NCI-H510A (cell line): ENCODE measurements around the gene MYLK2.
"Not testable (repeated sequence)": the region's sequence is repeated elsewhere in the genome, so short reads cannot be mapped to it uniquely, and the experiment has no call there.

Source experiments
- DNase-seq: peaks from one replicate; lab custom pipeline; 2025; lab: John Stamatoyannopoulos, UW

MYLK2 gene

GRCh38 chr20:31815408-31816188, 3.6 kb upstream of the MYLK2 start:
- no peak for DNase-seq

DNA sequence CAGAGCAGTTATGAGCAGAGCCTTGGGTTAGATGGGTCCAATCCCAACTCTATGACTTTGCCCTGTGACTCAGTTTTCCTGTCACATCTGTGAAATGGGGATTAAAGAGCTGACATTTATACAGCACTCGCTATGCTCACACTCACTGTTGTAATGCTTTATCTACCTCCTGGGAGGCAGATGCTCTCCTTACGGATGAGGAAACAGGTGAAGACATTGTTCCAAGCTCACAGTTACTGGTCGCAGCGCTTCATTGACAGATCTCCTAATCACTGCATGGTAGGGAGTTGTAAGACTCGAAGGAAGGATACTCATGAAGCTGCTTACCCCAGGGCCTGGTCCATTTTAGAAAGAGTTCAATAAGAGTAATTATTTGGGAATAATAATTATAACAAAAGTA, 2.9 kb upstream of the MYLK2 start:
- no peak for DNase-seq

DNA sequence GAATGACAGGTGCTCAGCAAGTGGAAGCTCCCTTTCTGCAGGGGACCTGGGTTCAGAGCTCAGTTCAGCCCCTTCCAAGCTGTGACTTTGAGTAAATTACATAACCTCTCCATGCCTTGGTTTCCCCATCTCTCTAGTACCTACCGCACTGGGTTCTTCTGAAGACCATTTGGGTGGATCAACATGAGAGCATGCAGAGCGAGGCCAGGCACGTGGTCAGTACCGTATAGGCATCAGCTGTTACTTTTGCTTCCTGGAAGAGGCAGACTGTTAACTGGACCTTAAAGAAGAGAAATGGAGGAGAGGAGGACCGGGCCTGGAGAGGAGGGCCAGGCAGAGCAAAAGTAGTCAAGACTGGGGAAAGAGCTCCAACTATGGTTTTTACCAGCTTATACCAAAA, 1.7 kb upstream of the MYLK2 start:
- no peak for DNase-seq

- DNase-seq, result no peak
These were observed 714 bp upstream of the MYLK2 start for GRCh38 chr20:31818376-31818908.

GRCh38 chr20:31820228-31820627, 1.1 kb downstream of the MYLK2 start:
- DNase-seq, result no peak

GRCh38 chr20:31821427-31821826, 2.3 kb downstream of the MYLK2 start:
- DNase-seq, result no peak

DNA sequence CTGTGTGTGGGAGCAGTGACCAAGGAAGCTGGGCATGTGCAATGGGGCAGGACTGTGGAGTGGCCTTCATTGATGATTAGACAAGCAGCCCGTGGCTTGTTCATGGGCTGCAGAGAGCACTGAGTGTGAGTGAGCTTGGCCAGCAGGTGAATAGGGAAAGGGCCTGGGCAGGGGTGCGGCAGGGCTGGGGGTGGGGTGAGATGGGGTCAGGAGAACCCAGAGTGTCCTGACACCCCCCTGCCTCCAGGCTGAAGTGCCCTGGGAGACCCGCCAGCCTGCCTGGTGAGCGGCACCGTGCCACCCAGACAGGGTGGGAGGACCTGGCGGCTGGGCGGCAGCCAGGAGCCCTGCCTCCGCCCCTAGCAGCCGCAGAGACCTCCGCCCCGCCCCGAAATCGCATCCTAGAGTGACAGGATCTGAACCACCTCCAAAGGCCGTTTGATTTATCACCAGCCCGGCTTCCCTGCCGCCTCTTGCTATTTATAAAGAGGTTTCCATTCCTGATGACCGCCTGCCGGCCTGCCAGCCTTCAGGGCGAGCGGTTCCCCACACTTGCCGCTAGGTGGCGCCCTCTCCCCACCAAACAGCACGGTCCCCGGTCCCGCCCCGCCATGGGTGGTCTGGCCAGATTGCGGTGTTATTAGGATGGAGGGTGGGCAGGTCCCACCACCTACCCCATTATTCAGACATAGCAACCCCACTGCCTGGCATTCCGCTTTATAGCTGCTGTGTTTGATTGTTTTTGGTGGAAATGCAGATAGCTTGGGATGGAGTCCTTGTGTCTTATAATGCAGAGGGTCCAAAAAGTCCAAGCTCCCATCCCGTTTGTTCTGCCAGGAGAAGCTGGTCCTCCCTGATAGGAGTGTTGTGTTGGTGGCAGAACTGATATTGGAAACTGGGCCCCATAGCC, 3.5 kb downstream of the MYLK2 start:
- peak; percentile 71 for DNase-seq

DNA sequence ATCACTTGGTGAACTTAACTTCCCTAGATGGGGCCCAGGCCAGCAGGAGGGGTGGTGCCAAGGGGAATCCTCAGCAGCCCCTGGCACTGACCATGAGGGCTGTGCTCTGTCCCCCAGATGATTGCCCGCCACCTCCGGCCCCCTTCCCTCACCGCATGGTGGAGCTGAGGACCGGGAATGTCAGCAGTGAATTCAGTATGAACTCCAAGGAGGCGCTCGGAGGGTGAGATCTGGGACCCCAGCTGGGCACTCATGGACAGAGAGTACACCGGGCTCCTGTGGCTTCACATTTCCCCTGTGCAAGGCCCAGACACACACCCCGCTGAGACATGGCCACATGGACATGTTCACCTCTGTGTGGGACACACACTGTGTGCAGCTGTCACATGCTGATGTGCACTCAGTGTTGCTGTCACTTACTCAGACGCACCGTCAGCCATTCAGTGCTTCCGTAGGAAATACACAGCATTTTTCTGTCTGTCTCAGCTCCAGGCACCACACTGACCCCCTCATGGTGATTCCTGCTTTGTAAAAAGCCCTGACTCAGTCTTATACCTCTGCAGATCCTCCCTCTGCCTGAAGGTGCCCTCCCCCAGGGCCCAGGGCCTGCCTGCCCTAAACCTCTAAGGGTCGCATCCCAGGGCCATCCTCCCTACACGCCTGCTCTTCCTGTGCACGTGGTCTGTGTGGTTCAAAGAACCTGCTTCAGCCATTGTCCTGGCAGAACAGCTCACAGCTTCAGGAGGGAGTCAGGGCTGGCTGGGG, 4.4 kb downstream of the MYLK2 start:
- DNase-seq, result no peak

DNA sequence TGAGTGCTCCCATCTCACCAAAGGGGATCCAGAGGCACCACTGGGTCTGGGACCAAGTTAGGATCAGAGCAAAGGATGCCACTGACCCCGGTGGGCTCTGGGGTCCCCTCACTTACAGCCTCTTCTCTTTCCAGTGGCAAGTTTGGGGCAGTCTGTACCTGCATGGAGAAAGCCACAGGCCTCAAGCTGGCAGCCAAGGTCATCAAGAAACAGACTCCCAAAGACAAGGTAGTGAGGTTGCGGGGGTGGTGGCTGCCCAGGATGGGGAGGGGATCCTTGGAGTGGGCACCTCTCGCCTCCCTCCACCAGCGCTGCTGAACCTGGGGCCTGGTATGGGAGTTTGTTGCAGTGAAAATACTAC, 4.9 kb downstream of the MYLK2 start:
- no peak for DNase-seq

DNA sequence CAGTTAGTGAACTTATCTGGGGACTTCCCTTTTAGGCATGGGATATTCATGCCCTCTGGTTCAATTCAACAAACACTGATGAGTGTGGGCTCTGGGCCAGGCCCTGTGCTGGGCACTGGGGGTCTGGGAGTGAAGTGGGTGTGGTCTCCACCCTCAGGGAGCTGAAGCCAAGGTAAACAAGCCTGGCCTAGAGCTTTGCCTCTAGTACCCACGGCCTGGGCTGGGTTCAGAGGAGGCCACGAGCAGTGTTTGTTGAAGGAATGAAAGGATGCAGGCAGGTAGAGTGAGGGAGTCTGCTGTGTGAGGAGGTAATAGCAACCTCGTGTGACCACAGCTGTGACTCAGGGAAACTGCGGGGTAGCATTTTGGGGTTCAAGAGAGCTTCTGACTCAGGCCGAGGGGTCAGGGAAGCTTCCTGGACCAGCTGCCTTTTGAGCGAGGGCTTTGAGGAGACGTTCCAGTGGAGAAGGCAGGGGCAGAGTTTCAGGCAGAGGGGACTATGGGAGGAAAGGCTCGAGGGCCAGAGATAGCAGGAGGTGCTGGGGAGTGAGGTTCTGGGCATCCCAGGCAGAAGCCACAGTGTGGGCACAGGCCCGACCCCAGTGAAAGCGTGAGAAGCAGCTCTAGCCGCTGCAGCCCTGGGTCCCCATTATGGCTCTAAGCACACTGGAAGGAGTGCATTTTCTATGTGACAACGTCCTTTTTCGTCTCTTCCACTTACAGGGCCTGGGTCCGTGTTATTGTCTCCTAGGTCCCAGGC, 5.6 kb downstream of the MYLK2 start:
- DNase-seq, result no peak

- no peak for DNase-seq
These were observed 6.9 kb downstream of the MYLK2 start for GRCh38 chr20:31826074-31826473.

- no peak for DNase-seq
These were observed 7.9 kb downstream of the MYLK2 start for GRCh38 chr20:31827059-31827458.

- not testable (repeated sequence) for DNase-seq
These were observed 8.9 kb downstream of the MYLK2 start for GRCh38 chr20:31828016-31828415.

DNA sequence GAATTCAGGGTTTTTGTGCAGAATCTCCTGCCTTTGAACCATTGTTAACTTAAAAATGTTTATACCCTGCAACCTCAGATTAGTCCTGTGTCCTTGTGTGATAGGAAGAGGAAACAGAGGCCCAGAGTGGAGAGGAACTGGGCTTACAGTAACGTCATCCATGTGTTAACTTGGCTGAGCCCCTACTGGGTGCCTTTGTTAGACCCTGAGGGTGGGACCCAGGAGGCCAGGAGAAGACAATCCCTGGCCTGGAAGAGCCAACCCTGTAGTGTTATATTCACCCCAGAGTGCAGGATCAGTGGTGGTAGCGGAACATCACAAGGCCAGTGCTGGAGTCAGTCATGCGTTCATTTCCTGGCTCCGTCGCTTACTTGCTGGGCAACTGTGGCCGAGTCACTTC, 10.6 kb downstream of the MYLK2 start:
- DNase-seq, result no peak

- no peak for DNase-seq
These were observed 11.3 kb downstream of the MYLK2 start for GRCh38 chr20:31830406-31830981.

DNA sequence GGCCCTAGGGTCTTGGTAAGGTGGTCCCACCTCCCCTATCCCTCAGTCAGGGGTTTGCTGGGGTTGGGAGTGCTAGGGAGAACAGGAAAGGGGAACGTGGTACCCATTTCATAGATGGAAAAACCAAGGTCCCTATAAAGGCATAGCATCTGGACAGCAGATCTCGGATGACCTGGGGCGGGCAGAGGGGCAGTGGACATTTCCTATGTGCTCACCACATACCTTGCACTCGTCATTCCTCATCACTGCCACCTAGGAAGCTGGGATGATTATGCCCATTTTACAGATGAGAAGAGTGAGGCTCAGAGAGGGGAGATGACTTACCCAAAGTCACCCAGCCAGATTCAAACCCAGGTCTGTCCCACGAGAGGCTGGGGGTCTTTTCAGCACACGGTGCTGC, 12.1 kb downstream of the MYLK2 start:
- no peak for DNase-seq

DNA sequence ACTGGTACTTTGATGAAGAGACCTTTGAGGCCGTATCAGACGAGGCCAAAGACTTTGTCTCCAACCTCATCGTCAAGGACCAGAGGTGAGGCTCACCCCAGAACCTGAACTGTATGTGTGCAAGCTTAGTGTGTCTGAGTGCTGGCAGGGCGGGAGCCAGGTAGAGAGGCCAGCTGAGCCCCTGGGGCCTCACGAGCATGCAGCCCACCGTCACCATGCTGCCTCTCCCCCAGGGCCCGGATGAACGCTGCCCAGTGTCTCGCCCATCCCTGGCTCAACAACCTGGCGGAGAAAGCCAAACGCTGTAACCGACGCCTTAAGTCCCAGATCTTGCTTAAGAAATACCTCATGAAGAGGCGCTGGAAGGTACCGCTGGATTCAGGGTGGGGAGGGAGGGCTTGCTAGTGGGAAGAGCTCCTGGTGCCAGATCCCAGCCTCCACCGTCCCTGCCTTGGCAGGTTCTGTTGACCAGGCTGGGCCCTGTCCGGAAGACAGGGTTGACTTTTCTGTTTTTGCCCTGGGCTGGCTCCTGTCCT, 12.7 kb downstream of the MYLK2 start:
- DNase-seq, result no peak

- no peak for DNase-seq
These were observed 14.2 kb downstream of the MYLK2 start for GRCh38 chr20:31833130-31833930.

DNA sequence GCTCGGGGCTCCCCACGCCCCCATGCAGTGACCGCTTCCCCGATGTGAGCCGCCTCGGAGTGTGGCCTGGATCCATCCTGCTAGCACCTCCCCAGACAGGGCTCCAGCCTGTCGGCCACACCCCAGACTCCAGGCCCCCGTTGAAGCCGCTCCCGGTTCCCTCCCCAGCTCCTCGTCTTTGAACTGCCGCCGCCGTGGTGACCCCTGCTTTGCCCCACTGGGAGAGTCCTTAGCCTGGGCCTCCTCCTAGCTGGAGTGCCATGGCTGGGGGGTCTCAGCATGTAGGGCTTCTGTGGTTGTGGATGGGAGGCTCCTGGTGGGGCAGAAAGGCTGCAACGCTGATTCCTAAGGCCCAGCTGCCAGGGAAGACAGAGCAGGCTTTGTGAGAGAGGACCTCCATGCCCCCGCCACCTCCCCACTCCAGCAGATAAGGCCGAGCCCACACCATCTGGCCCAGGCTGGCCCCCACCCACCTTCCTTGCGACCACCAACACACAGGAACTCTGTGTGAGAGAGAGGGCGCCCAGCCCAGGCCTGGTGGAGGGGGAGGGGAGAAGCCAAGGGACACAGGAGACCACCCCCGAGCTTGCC, 14.9 kb downstream of the MYLK2 start:
- DNase-seq, result no peak

GRCh38 chr20:31835554-31835953, 16.4 kb downstream of the MYLK2 start:
- DNase-seq, result no peak
